GM19372 (cell line): Measurements from ENCODE around the gene CEP68.
"Not testable (repeated sequence)": the region's sequence is repeated elsewhere in the genome, so short reads cannot be mapped to it uniquely, and the experiment has no call there.

Experiments used
- ATAC-seq: cut with Tn5 transposase; IDR thresholded peaks from one replicate; pipeline ENCODE4 v1.9.1; 2021; ENCODE audit warnings: mild to moderate bottlenecking, low read depth, moderate library complexity; ENCODE audit not compliant: unreplicated experiment

Gene CEP68

DNA sequence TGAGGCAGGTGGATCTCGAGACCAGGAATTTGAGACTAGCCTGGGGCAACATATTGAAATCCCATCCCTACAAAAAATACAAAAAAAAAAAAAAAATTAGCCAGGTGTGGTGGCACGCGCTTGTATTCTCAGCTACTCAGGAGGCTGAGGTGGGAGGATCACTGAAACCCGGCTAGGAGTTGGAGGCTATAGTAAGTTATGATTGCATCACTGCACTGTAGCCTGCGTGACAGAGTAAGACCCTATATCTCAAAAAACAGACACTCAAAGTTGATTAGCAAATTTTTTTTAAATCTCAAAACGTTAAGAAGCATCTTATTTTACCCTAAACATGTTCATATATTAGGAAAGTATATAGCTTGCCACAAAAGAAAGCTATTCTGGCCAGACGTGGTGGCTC is 66.1 kb downstream of the CEP68 start:
- ATAC-seq, result no peak

DNA sequence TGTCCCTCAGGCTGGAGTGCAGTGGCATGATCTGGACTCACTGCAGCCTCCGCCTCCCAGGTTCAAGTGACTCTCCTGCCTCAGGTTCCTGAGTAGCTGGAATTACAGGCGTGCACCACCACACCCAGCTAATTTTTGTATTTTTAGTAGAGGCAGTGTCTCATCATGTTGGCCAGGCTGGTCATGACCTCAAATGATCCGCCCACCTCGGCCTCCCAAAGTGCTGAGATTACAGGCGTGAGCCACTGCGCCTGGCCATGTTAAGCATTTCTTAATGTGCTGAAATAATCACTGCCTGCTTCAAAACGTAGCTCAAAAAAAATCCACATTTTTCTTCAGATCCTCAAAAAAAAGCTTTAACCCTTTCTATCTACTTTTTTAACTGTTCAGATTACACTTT is 69.2 kb downstream of the CEP68 start:
- not testable (repeated sequence) for ATAC-seq

DNA sequence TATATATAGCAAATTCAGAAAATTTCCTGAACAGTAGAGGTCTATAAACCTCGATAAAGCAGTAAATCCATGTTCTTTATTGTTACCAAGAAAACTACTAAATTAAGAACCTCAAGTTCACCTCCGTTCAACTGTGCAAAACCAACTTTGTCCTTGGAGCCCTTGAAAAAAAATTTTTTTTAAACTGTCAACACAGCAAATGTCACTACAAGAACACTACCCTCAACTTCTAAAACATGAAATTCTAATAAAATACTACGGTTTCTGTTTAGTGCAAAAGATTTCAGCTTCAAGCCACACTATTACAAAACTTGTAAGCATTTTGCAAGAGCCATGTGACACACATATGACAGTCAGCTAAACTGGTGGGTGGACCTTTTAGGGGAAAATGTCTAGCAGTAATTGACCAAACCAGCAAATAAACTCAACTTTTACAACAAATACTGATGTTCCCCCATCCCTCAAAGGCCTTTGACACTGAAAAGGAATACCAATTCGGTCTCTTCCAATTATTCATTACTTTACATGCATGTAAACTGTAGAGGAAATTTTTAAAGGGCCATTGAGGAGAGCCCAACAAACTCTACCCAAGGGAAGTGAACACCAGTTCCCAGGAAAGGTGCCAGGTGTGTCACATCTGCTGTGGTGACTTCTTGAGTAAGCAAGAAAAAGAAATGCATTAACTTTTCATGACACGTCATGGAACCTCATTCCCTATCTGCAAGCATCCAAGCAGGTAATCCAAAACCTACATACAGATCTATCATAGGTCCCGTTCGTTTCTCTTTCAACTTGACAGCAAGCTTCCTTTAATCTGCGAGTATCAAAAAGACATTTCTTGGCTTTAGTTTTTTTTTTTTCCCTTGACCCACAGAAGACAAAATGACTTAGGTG is 72.3 kb downstream of the CEP68 start:
- ATAC-seq, result no peak

DNA sequence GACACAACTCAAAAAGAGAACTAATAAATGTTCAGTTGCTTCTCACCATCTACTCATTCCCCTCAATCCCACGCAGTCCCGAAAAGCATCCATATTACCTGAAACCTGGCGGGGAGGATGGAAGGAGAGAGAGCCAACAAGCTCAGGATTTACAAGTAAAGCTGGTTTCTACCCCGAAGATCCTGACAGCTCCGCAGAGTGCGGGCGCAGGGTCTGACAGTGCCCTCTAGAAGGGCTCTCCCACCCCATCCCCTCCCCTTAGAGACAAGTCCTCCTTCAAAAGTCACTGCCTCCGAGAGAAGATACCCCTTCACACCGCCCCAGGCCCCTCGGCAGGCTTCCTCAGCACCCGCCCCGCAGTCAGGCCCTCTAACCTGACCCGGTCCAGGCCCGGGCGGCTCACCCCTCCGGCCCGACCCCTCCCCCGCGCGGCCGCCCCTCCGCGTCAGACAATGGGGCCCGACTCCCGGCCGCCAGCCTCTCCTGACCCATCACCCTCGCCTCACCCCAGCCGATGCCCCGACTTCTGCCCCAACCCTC is 73.1 kb downstream of the CEP68 start:
- peak; percentile 3 for ATAC-seq

DNA sequence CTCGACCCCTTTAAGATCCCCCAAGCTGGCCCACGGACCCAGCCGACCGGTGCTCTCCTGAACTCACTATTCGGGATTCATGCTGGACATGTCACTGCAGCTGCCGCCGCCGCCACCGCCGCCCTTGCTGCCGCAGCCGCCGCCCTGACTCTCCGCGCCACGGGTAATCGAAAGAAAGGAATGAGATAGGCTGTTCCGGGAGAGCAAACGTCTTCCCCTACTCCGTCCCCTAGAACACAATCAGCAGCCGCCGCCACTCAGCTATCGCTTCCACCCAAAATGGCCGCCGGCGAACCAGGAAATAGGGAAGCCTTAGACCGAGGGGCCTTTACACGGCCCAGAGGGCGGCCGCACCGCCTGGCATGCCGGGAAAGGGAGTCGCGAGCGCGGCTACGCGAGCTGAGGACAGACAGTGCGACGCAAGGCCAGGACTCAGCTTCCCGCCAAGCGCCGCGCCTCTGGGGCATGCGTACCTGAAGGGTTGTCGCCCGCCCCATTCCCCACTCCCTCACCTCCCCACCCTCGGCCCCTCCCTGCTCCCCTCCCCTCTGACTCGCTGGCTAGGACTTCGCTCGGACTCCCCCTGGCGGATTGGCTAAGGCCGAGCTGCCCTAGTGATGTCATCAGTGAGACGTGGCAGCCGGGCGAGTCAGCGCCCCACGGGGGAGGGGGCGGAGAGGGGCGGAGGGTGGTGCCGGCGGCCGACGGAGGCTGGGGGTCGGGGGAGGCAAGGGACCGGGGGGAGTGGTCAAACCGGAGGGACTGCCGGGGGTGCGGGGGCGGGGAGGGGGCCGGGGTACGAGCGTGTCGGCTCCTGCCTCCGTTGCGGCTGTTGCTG is 73.8 kb downstream of the CEP68 start, which contains the start of gene RAB1A:
TSS of gene RAB1A (minus strand) at position 281 of the 838 bp plus-strand sequence. CDS start at position 90, 191 bp downstream.
- ATAC-seq, result peak; percentile 95

DNA sequence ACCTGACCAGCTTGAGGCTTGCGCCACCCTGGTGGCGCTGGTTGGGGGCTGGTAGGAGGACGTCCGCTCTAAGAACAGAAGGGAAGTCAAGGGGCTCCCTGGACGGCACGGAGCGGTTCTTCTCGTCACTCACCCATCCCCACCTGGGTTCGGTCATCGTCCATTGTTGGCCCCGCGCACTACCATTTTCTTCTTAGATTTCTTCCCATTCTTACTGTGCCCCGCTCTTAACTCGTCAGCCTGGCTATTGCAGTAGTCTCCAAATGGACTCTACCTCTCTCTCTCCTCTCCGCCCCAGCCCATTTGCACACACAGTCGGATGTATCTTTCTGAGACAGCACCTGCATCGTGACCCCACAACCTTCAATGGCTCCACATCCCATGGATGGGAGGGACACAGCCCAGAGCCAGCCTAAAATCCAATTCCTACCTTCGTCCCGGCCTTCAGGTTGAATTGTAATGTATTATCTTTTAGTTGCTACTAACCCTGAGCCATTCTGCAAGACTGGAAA is 74.5 kb downstream of the CEP68 start:
- ATAC-seq, result peak; percentile 17

DNA sequence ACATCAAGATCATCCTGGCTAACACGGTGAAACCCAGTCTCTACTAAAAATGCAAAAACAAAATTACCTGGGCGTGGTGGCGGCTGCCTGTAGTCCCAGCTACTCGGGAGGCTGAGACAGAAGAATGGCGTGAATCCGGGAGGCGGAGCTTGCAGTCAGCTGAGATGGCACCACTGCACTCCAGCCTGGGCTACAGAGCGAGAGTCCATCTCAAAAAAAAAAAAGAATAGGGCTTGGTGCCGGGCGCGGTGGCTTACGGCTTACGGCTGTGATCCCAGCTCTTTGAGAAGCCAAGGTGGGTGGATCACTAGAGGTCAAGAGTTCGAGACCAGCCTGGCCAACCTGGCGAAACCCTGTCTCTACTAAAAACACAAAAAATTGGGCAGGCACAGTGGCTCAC is 76.7 kb downstream of the CEP68 start:
- not testable (repeated sequence) for ATAC-seq

DNA sequence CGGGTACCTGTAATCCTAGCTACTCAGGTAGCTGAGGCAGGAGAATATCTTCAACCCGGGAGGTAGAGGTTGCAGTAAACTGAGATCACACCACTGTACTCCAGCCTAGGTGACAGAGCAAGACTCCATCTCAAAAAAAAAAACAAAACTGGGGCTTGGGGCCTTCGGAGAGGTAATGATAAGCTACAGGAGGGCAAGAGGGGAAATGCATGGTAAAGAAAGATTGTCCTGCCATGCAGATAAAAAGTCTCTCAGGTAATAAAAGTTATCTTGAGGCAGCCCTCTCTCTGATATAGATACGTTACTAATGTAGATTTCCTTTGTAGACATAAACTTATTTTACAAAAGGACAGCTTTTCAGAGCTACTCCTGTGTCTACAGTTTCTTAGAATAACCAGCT is 77.4 kb downstream of the CEP68 start:
- ATAC-seq, result no peak

DNA sequence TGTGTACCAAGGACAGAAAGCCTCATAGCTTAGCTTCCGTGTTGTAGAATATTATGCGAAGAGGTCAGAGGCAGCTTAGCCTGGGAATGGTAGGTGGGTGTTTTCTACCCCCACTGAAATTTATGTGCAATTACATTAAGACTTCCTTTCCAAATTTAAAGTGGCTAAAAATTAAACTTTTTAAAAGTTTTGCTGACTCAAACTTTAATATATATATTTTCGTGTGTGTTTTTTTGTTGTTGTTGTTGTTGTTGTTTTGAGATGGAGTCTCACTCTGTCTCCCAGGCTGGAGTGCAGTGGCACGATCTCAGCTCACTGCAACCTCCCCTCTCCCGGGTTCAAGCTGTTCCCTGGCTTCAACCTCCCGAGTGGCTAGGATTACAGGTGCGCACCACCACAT is 77.9 kb downstream of the CEP68 start:
- ATAC-seq, result no peak

DNA sequence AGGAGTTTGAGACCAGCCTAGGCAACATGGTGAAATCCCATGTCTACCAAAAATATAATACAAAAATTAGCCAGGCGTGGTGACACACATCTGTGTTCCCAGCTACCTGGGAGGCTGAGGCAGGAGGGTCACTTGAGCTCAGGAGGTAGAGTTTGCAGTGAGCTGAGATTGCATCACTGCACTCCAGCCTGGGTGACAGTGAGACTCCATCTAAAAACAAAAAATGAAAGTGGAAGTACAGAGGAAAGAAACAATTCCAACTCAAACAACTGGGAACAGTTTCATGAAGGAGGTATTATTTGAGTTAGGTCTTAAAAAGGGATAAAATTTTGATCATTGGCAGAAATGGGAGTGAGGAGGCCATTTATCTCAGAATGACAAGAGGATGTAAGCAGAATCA is 80.0 kb downstream of the CEP68 start:
- ATAC-seq, result no peak
